ENCODE data around the gene ANKS1A. TPM values are rescaled to one million over a fixed set of nuclear protein-coding genes. Genes with fewer than 3 reads are reported as not detected.

Gene ANKS1A
- total and polyA plus RNA-seq, 2 of the 4 experiments (the other 2 are of a cell fraction), result 7.2 to 7.5 TPM

DNA sequence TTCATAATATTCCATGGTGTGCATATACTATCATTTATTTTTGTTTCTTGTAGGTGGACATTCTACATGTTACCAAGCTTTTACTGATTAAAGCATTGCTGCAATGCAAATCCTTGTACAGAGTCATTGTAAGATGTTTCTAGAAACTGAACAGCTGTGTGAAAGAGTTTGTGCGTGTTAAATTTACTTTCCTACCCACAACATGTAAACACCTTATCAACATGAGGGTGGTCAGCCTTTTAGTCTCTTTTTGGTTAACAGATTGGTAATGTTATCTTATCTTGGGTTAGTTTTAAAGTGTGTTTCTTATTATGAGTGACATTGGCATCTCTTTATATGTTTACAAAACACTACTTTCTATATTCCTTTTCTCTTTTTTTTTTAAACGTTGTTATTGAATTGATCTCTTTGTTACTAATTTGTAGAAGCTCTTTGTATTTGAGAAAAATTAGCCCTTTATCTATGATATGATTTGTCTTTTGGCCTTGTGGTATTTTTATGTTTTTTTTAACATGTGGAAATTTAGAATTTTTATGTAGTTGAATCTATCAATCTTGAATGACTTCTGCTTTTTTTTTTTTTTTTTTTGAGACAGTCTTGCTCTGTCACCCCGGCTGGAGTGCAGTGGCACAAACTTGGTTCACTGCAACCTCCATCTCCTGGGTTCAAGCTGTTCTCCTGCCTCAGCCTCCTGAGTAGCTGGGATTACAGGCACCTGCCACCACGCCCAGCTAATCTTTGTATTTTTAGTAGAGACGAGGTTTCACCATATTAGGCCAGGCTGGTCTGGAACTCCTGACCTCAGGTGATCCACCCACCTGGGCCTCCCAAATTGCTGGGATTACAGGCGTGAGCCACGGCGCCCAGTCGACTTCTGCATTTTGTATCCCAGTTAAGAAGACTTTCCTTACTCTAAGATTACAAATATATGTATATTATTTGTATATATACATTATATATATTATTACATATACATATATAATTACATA lies 140.0 kb downstream of the ANKS1A start:
- Histone ChIP-seq H4K91ac (ENCODE audit: insufficient read depth, low read depth, low read length) (no peak overlapping the region), H2BK5ac (ENCODE audit: low read depth, low read length, poor library complexity, severe bottlenecking) (no peak overlapping the region), H3K4me1 (ENCODE audit: control insufficient read depth, insufficient read depth, low read length) (peaks cover 14% of the 10 kb centered on the region), H3K79me1 (ENCODE audit: low read depth in 1 of 2, low read length in 2 of 2) (peaks cover 5 to 20% of the 10 kb centered on the region in 2 experiments; a peak in 3 of 4 replicates), H4K20me1 (ENCODE audit: insufficient read depth, low read length) (peaks cover 3% of the 10 kb centered on the region; the same call in 1 of the 2 replicates), H2AFZ (replicated peaks; ENCODE audit: low read length, poor library complexity) (no peak overlapping the region), H3K18ac (ENCODE audit: low read depth, low read length) (no peak overlapping the region), H3K9me3 (ENCODE audit: control insufficient read depth, insufficient read depth, low read length) (no peaks in the 10 kb centered on the region), H3K27me3 (ENCODE audit: control insufficient read depth, insufficient read depth, low read length) (no peaks in the 10 kb centered on the region), H2AK9ac (replicated peaks; ENCODE audit: low read depth, low read length, poor library complexity) (no peak overlapping the region), H4K5ac (ENCODE audit: low read depth, low read length) (no peak overlapping the region), H2BK20ac (ENCODE audit: low read depth, low read length) (no peak overlapping the region), H3K9me1 (ENCODE audit: insufficient read depth, low read length) (peaks cover 14% of the 10 kb centered on the region), H2BK15ac (ENCODE audit: low read depth, low read length) (no peak overlapping the region), H3K4me2 (ENCODE audit: low read depth, low read length) (no peak overlapping the region), H3K56ac (ENCODE audit: extremely low read depth, insufficient read depth, low read length) (no peak overlapping the region), H3K36me3 (ENCODE audit: control insufficient read depth, insufficient read depth, low read length) (peaks cover 1% of the 10 kb centered on the region; the same call in 1 of the 2 replicates), H3K9ac (ENCODE audit: low read depth, low read length) (no peak overlapping the region), H3K23ac (ENCODE audit: low read depth, low read length) (no peak overlapping the region), H3K4me3 (ENCODE audit: insufficient read depth, low read depth, low read length) (no peak overlapping the region), H2BK120ac (ENCODE audit: low read depth, low read length) (no peak overlapping the region), H3K27ac (ENCODE audit: insufficient read depth, low read length) (no peak overlapping the region), H3K4ac (ENCODE audit: low read depth, low read length) (no peak overlapping the region), H2AK5ac (ENCODE audit: low read depth, low read length) (no peak overlapping the region), H4K8ac (ENCODE audit: low read depth in 2 of 2, low read length in 2 of 2) (no peak overlapping the region), H3K14ac (replicated peaks; ENCODE audit: low read depth, low read length) (no peak overlapping the region)
- DNase-seq, result no peak
- ATAC-seq (ENCODE audit: low read depth), result peak; percentile 12; the same call in 1 of the 2 replicates
- no peak for TF ChIP-seq RAD21 (IDR thresholded peaks at IDR 0.05; ENCODE audit: low read length)
- TF ChIP-seq POLR2A (IDR thresholded peaks at IDR 0.05; ENCODE audit: low read depth, low read length), result no peak
- no peak for TF ChIP-seq MAFK (IDR thresholded peaks at IDR 0.05; ENCODE audit: low read depth, low read length)
- no peak for TF ChIP-seq RCOR1 (IDR thresholded peaks at IDR 0.05; ENCODE audit: insufficient replicate concordance, low read length)
- TF ChIP-seq FOS (IDR thresholded peaks at IDR 0.05; ENCODE audit: low read depth, low read length), result no peak
- WGBS, 2 experiments (ENCODE audit: extremely low coverage in 2 of 2, insufficient read length in 1 of 2), result no CpG with 5 or more reads among the region's 9 CpGs
- ChIA-PET CTCF (interaction anchor here (0.6 to 1.0 kb wide), 2 partner anchors 23 to 111 kb away, joined by 3 read pairs; no protein-coding TSS in a partner anchor), POLR2A (ENCODE audit: unreplicated experiment) (no interaction called here)
- intact Hi-C loops (cut with micrococcal nuclease) (no loop called here), dilution Hi-C loops (cut with HindIII; ENCODE audit: low sequenced_read_pairs, unreplicated experiment) (no loop called here), in situ Hi-C loops (cut with MboI; ENCODE audit: low sequenced_read_pairs) (no loop called here)
- no TSS peak for BruUV-seq (replicated peaks)

Measured in IMR-90 (cell line).